ENCODE data around the gene DGKI.

Gene DGKI

GRCh38 chr7:137407078-137407477 is 439.7 kb downstream of the DGKI start:
- H3K36me3 ChIP-seq (ENCODE audit: control insufficient read depth in 1 of 2, insufficient read depth in 2 of 2, low read length in 2 of 2), result no peaks in the 10 kb centered on the region
- H3K23ac ChIP-seq (ENCODE audit: low read length), result no peak overlapping the region
- no peak overlapping the region for H3K14ac ChIP-seq (ENCODE audit: low read length)
- H4K8ac ChIP-seq (ENCODE audit: low read depth, low read length), result no peak overlapping the region
- no peaks in the 10 kb centered on the region for H3K79me1 ChIP-seq (ENCODE audit: low read length)
- H3K4me2 ChIP-seq (ENCODE audit: low read length), result no peak overlapping the region
- no peaks in the 10 kb centered on the region for H3K79me2 ChIP-seq (ENCODE audit: control insufficient read depth, insufficient read depth, low read length, poor library complexity)
- no peak overlapping the region for H3K4me3 ChIP-seq (ENCODE audit: low read depth, low read length)
- H3K9me3 ChIP-seq (ENCODE audit: insufficient read depth, low read depth, low read length), result no peaks in the 10 kb centered on the region
- no peak overlapping the region for H4K12ac ChIP-seq (ENCODE audit: low read depth, low read length)
- H4K91ac ChIP-seq (ENCODE audit: low read depth, low read length), result no peak overlapping the region
- H2BK120ac ChIP-seq (ENCODE audit: insufficient read depth, low read length, poor library complexity), result no peak overlapping the region
- no peaks in the 10 kb centered on the region for H3K27me3 ChIP-seq (ENCODE audit: insufficient read depth, low read length)
- DNase-seq, result no peak
- H2BK12ac ChIP-seq (ENCODE audit: low read length), result no peak overlapping the region
- H3K18ac ChIP-seq (ENCODE audit: low read length), result no peak overlapping the region
- no peak overlapping the region for H2AK5ac ChIP-seq (ENCODE audit: low read length)
- H2AFZ ChIP-seq (ENCODE audit: insufficient read depth, low read length, poor library complexity), result no peak overlapping the region
- no peak overlapping the region for H3K4ac ChIP-seq (ENCODE audit: low read depth, low read length)
- no peak overlapping the region for H3K27ac ChIP-seq (ENCODE audit: low read depth, low read length)
- no peak overlapping the region for H2BK5ac ChIP-seq (ENCODE audit: low read depth, low read length, poor library complexity)
- no peak overlapping the region for H3K9ac ChIP-seq (ENCODE audit: low read length)
- no peaks in the 10 kb centered on the region for H3K4me1 ChIP-seq (ENCODE audit: control insufficient read depth in 1 of 2, insufficient read depth in 2 of 2, low read length in 2 of 2)
- no CpG with 5 or more reads among the region's 3 CpGs for WGBS (ENCODE audit: extremely low coverage, insufficient coverage, insufficient read length)

- H3K27ac ChIP-seq (ENCODE audit: low read depth, low read length), result no peak overlapping the region
- no peak overlapping the region for H3K18ac ChIP-seq (ENCODE audit: low read length)
- H3K23ac ChIP-seq (ENCODE audit: low read length), result no peak overlapping the region
- H2AFZ ChIP-seq (ENCODE audit: insufficient read depth, low read length, poor library complexity), result no peak overlapping the region
- no peak overlapping the region for H4K91ac ChIP-seq (ENCODE audit: low read depth, low read length)
- no peak overlapping the region for H3K9ac ChIP-seq (ENCODE audit: low read length)
- no peaks in the 10 kb centered on the region for H3K27me3 ChIP-seq (ENCODE audit: insufficient read depth, low read length)
- H2BK5ac ChIP-seq (ENCODE audit: low read depth, low read length, poor library complexity), result no peak overlapping the region
- no peaks in the 10 kb centered on the region for H3K9me3 ChIP-seq (ENCODE audit: insufficient read depth, low read depth, low read length)
- H4K8ac ChIP-seq (ENCODE audit: low read depth, low read length), result no peak overlapping the region
- H3K4me3 ChIP-seq (ENCODE audit: low read depth, low read length), result no peak overlapping the region
- no peak overlapping the region for H3K14ac ChIP-seq (ENCODE audit: low read length)
- H2BK120ac ChIP-seq (ENCODE audit: insufficient read depth, low read length, poor library complexity), result no peak overlapping the region
- no peak overlapping the region for H4K12ac ChIP-seq (ENCODE audit: low read depth, low read length)
- H3K79me1 ChIP-seq (ENCODE audit: low read length), result no peaks in the 10 kb centered on the region
- DNase-seq, result no peak
- H3K4me2 ChIP-seq (ENCODE audit: low read length), result no peak overlapping the region
- H3K79me2 ChIP-seq (ENCODE audit: control insufficient read depth, insufficient read depth, low read length, poor library complexity), result no peaks in the 10 kb centered on the region
- no peak overlapping the region for H2BK12ac ChIP-seq (ENCODE audit: low read length)
- no peaks in the 10 kb centered on the region for H3K36me3 ChIP-seq (ENCODE audit: control insufficient read depth in 1 of 2, insufficient read depth in 2 of 2, low read length in 2 of 2)
- WGBS (ENCODE audit: extremely low coverage, insufficient coverage, insufficient read length), result no CpG with 5 or more reads among the region's 5 CpGs
- H3K4me1 ChIP-seq (ENCODE audit: control insufficient read depth in 1 of 2, insufficient read depth in 2 of 2, low read length in 2 of 2), result no peaks in the 10 kb centered on the region
- no peak overlapping the region for H2AK5ac ChIP-seq (ENCODE audit: low read length)
- H3K4ac ChIP-seq (ENCODE audit: low read depth, low read length), result no peak overlapping the region
Measured at GRCh38 chr7:137404660-137405317, 442.0 kb downstream of the DGKI start.

- Histone ChIP-seq H3K23ac (ENCODE audit: low read length) (no peak overlapping the region), H2BK120ac (ENCODE audit: insufficient read depth, low read length, poor library complexity) (no peak overlapping the region), H2AK5ac (ENCODE audit: low read length) (no peak overlapping the region), H3K4me2 (ENCODE audit: low read length) (no peak overlapping the region), H3K79me2 (ENCODE audit: control insufficient read depth, insufficient read depth, low read length, poor library complexity) (no peaks in the 10 kb centered on the region), H4K12ac (ENCODE audit: low read depth, low read length) (no peak overlapping the region), H3K27me3 (ENCODE audit: insufficient read depth, low read length) (no peaks in the 10 kb centered on the region), H2BK12ac (ENCODE audit: low read length) (no peak overlapping the region), H3K4ac (ENCODE audit: low read depth, low read length) (no peak overlapping the region), H3K4me1 (ENCODE audit: control insufficient read depth in 1 of 2, insufficient read depth in 2 of 2, low read length in 2 of 2) (no peaks in the 10 kb centered on the region), H3K79me1 (ENCODE audit: low read length) (no peaks in the 10 kb centered on the region), H4K91ac (ENCODE audit: low read depth, low read length) (no peak overlapping the region), H3K14ac (ENCODE audit: low read length) (no peak overlapping the region), H3K9me3 (ENCODE audit: insufficient read depth, low read depth, low read length) (no peaks in the 10 kb centered on the region), H3K36me3 (ENCODE audit: control insufficient read depth in 1 of 2, insufficient read depth in 2 of 2, low read length in 2 of 2) (no peaks in the 10 kb centered on the region), H3K27ac (ENCODE audit: low read depth, low read length) (no peak overlapping the region), H2BK5ac (ENCODE audit: low read depth, low read length, poor library complexity) (no peak overlapping the region), H2AFZ (ENCODE audit: insufficient read depth, low read length, poor library complexity) (no peak overlapping the region), H3K9ac (ENCODE audit: low read length) (no peak overlapping the region), H4K8ac (ENCODE audit: low read depth, low read length) (no peak overlapping the region), H3K4me3 (ENCODE audit: low read depth, low read length) (no peak overlapping the region), H3K18ac (ENCODE audit: low read length) (no peak overlapping the region)
- no peak for DNase-seq
- no CpG with 5 or more reads among the region's 2 CpGs for WGBS (ENCODE audit: extremely low coverage, insufficient coverage, insufficient read length)
Measured at GRCh38 chr7:137403353-137403695, 443.4 kb downstream of the DGKI start.

- Histone ChIP-seq H3K36me3 (ENCODE audit: control insufficient read depth in 1 of 2, insufficient read depth in 2 of 2, low read length in 2 of 2) (no peaks in the 10 kb centered on the region), H3K27me3 (ENCODE audit: insufficient read depth, low read length) (no peaks in the 10 kb centered on the region), H2BK12ac (ENCODE audit: low read length) (no peak overlapping the region), H2BK5ac (ENCODE audit: low read depth, low read length, poor library complexity) (no peak overlapping the region), H3K4ac (ENCODE audit: low read depth, low read length) (no peak overlapping the region), H3K4me3 (ENCODE audit: low read depth, low read length) (no peak overlapping the region), H3K27ac (ENCODE audit: low read depth, low read length) (no peak overlapping the region), H3K79me1 (ENCODE audit: low read length) (no peaks in the 10 kb centered on the region), H3K79me2 (ENCODE audit: control insufficient read depth, insufficient read depth, low read length, poor library complexity) (no peaks in the 10 kb centered on the region), H3K4me1 (ENCODE audit: control insufficient read depth in 1 of 2, insufficient read depth in 2 of 2, low read length in 2 of 2) (no peaks in the 10 kb centered on the region), H3K9me3 (ENCODE audit: insufficient read depth, low read depth, low read length) (no peaks in the 10 kb centered on the region), H4K12ac (ENCODE audit: low read depth, low read length) (no peak overlapping the region), H3K18ac (ENCODE audit: low read length) (no peak overlapping the region), H3K23ac (ENCODE audit: low read length) (no peak overlapping the region), H2AFZ (ENCODE audit: insufficient read depth, low read length, poor library complexity) (no peak overlapping the region), H3K9ac (ENCODE audit: low read length) (no peak overlapping the region), H4K8ac (ENCODE audit: low read depth, low read length) (no peak overlapping the region), H3K4me2 (ENCODE audit: low read length) (no peak overlapping the region), H2BK120ac (ENCODE audit: insufficient read depth, low read length, poor library complexity) (no peak overlapping the region), H2AK5ac (ENCODE audit: low read length) (no peak overlapping the region), H4K91ac (ENCODE audit: low read depth, low read length) (no peak overlapping the region), H3K14ac (ENCODE audit: low read length) (no peak overlapping the region)
- no CpG with 5 or more reads among the region's 10 CpGs for WGBS (ENCODE audit: extremely low coverage, insufficient coverage, insufficient read length)
- DNase-seq, result no peak
Measured at GRCh38 chr7:137402536-137403352, 444.0 kb downstream of the DGKI start.

Data from trophoblast cell (in vitro differentiated cells and primary cell).